GM21576 (cell line): ENCODE measurements around the gene TMEM184B.

Source experiments
- ATAC-seq: cut with Tn5 transposase; IDR thresholded peaks from one replicate; pipeline ENCODE4 v1.9.1; 2021; ENCODE audit warnings: mild to moderate bottlenecking, moderate library complexity; ENCODE audit not compliant: unreplicated experiment

The TMEM184B gene

DNA sequence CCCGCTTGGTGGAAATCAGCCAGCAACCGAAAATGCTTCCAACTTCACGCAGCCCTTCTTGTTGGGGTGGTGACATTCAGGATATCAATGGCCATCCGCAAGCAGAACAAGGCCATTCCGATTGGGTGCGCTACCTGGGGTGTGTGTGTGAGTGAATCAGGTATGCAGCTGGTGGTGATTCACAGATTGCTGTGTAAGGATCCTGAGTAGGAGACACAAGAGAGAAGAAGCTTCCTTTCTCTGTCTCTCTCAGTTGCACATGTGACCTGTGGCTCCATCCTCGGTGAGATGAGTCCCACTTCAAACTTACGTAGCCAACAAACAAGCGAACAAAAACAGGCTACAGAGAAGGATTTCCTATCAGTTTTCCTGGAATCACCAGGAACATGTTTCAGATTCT lies 9.6 kb upstream of the TMEM184B start:
- ATAC-seq, result no peak

DNA sequence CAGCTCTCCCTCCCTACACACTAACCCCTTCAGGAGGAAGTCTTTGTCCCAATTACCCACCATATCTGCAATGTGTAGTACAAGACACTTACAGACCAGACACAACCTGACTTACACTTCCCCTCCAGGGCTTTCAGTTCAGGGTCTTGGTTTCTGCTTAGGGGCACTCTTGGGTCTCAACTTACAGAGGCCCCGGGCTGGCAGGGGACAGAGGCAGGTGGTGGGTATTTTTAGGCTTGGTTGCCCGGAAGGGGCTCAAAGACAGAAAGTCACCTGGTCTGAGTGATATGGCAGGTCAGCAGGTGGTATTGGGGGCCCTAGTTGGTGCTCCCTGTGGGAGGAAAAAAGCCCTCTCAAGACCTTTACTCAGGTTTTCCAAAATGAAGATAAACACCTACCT lies 3.4 kb upstream of the TMEM184B start:
- ATAC-seq, result no peak

DNA sequence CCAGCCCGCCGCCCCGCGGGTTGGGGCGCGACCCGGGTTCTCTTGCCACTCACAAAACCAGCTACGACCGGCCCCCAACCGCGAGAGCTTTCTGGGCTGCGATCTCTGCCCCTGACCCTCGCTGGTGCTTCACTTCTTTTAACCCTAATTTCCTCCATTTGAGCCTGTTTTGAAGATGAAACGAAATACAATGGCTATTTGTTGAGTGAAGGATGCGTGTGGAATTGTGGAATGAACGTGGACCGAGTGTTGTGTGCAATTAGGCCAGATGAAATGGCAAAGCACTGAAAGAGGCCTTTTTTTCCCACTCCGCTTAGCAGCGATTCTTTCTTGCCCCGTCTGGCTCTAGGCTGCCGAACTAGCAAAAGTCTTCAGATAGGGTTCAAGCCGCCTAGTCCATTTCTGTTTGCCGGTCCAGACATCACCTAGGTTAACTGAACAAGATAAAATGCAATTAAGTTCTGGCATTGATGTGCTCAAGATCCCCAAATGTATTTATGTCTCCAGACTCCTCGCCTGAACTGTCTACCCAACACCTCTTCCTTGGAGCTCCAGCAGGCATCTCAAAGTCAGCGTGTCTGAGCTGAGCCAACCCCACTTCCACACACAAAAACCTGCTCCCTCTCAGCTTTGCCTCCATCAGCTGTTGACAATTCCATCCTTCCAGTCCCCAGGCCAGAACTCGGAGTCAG lies 471 bp upstream of the TMEM184B start:
- ATAC-seq, result no peak

DNA sequence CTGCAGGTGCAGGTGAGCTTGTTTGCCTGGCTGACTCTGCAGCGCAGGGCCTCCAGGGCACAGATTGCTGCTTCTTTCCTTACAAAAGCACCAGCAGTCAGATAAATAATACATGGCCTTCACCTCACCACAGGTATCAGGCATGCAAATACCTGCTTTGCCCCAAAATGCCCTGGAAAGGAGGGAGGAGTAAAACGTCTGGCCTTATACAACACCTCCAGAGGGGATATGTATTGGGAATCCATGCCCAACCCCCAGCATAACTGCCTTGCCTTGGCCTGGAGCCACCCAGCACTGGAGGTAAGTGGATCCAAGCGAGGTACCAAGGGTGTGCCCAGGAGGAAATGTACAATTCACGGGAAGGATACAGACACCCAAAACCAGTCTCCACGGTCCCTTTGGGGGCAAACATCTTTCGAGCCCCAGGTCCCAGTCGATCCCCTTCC lies 860 bp downstream of the TMEM184B start:
- ATAC-seq, result no peak

DNA sequence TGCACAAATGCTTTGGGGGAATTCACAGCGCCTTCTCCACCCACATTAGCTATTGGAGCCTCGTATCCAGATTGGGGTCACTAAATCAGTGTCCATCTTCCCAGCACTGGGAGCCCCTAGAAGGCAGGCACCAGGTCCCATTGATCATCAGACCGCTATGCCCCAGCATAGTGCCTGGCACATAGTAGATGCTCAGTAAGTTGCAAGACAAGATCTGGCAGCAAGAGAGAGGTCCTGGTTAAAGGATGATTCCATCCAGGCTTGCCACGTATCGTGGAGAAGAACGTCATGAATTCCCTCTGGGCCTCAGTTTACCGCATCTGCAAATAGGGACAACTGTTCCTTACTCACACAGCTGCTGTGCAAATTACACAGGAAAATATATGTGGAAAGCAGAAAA lies 1.7 kb downstream of the TMEM184B start:
- ATAC-seq, result no peak

DNA sequence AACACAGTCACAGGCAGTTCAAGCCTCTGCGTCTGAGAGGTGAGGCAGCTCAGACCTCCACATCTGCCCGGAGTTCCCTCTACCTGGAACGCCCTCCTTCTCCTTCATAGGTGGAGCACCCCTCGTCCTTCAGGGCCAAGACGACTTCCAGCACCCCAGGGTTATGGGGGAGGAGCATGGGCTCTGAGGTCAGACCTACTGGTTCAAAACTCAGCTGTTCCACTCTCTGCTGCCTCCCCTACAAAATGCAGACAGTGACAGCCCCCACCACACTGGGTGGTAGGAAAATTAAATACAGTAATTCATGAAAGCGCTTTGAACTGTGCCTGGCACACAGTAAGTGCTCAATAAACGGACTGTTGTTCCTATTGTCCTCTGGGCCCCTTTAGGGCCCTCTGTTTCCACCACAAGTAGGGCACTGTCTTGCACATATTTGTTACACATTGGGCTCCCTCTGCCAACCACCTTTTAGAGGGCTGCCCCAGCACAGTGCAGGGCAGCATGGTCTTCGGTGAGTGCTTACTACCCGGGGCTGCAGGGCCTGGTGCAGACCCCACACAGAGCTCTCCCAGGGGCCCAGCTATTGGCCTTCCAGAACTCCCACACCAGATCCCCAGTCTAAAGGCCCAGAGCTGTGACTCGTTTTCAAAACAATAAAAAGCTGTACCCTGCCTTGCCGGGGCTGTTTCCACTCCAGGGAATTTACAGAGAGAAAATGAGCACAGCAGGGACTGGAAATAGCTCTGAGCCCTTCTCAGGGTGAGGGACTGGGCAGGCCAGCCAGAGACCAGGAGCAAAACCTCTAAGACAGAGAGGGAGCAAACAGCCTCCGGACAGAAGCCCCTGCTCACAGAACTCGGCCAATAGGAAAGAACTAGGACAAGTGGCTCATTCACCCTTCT lies 2.5 kb downstream of the TMEM184B start:
- ATAC-seq, result no peak

DNA sequence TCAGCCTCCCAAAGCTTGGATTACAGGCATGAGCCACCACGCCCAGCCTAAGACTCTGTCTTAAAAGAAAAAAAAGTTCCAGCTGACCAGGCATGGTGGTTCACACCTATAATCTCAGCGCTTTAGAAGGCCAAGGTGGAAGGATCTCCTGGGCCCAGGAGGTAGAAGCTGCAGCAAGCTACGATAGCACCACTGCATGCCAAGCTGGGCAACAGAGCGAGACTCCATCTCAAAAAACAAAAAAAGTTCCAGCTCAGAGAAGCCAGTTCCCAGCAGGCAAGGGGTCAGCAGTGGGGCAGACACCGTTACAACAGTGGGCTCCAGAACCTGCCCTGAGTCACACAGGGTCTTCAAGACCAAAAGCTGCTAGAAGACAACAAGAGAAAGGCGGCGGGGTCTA lies 3.3 kb downstream of the TMEM184B start:
- no peak for ATAC-seq

DNA sequence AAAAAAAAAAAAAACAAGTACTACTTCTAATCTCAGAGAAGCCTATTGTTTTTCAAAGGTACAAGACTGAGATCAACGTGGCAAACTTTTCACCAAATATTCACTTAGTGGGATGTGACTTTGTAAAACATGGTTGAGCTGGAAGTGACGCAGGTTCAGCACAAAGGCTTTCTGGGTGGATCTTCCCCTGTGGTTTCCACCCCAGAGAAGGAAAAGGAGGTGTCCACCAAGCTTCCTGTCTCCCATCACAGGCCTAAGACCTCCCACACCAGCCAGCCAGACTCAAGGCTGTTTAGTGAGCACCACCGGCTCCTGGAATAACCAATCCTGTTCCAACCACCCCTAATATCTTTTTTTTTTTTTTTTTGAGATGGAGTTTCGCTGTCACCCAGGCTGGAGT lies 5.7 kb downstream of the TMEM184B start:
- ATAC-seq, result no peak

DNA sequence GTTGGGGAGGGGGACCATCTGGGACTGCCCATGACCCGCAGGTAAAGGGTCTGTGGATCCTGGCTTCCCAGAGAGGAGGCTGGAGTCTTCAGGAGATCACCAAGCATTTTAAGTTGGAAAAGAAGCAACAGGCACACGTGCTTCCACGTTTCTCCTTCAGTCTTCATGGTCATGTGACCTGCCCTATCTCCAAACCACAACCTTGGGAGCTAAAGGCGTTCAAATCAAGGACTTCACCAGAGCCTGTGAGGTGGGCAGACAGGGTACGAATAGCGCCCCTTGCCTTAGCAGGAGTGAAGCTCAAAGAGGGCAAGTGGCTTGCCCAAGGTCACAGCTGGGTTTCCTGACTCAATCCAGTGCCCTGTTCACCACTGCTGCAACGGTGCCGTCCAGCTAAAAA lies 6.7 kb downstream of the TMEM184B start:
- no peak for ATAC-seq

DNA sequence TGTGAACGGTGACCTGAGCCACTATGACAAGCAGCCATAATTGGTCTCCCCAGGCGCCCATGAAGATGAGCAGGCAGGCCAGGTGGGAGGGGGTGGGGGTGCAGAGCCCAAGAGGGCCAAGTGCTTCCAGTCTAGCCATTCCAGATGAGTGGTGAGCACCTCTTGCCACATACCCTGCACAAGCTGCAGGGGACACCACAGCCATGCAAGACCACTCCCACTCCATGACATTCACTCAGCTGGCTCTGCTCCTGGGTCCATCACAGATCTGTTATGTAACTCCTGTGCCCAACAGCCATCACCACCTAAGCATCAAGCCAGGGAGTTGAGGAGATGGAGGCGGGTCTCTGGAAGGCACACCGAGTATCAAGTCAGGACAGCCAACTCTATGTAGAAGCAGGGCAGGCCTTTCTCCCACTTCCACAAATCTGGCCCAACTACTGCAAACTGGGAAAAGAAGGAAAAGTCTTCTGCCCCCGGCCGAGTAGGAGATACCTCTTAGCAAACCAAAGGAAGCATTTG lies 8.4 kb downstream of the TMEM184B start:
- no peak for ATAC-seq

DNA sequence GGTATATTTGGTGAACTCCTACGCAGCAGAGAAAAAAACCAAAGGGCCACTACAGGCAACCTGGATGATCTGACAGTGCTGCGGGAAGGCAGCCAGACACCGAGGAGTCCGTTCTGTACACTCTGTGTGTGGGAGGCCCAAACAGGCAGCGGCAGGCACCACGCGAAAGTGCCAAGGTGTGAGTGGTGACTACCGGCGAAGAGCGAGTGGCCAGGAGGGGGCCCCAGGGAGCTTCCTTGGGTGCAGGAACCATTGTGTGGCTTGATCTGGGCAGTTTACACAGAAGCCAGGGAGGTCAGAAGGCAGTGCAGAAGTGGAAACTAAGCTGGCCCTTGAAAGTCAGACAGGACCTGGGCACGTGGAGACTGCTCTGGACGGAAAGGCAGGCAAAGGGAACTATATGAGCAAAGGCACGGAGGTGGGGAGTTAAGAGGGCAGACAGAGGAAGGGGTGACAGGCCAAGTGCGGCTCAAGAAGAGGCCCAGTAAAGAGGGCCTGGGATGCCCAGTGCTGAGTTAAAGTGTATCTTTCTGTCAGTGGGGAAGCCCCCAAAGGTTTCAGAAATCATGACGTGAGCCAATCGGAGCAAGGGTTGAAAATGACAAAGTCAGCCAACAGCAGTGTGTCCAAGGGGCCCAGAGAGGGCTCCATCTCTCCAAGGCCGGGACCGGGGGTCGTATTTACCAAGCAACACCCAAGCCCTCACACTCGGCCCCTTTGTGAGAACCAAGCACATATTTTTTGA lies 10.6 kb downstream of the TMEM184B start:
- no peak for ATAC-seq

DNA sequence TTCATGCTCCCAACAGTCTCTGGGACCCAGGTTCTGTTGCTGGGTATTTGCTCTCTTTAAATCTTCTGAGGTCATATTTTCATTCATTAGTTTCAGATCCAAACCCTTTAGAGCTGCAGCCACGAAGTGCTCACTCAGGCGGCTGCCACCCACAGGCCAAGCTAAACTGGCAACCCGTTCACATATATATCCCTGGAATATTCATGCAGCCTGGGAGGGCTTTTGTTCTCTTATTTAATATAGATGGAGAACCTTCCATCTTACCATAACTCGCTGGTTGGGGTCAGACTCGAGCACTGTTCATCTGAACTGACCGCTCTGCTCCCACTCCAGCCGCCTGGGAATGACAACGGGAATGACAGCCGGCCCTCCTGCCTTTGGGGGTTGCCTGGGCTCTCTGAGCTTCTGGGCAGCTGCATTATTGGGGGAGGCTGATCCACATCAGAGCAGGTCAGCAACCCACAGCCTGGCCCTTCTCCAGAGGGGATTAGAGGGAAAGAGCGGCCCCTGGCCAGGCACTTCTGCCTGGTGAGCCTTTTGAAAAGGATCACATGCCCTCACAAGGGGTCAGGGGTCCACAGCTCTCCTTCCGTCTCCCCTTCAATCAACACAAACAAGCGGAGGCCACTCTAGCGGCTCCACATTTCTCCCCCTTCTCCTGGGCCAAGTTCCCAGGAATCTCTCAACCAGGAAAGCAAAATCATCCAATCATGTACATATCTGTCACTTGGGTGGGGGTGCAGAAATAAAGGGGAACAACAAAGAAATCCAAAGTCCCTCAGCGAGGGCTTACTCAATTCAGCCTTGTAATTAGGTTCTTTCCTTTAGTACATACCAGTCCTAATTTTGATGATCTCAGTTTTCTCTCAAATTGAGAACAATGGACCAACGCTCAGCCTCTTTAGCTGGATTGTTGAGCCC lies 11.8 kb downstream of the TMEM184B start:
- ATAC-seq, result peak; percentile 22

DNA sequence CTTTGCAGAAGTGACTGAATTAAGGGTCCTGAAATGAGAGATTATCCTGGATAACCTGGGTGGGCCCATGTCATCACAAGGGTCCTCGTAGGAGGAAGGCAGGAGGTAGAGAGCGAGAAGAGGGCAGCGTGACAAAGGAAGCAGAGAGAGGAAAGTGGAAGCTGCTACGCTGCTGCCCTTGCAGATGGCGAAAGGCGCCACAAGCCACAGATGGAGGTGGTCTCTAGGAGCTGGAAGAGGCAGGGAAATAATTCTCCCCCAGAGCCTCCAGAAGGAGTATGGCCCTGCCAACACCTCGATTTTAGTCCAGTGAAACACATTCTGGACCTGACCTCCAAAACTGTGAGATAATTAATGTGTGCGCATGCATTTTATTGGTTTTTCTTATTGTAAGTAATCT lies 13.4 kb downstream of the TMEM184B start:
- ATAC-seq, result no peak

DNA sequence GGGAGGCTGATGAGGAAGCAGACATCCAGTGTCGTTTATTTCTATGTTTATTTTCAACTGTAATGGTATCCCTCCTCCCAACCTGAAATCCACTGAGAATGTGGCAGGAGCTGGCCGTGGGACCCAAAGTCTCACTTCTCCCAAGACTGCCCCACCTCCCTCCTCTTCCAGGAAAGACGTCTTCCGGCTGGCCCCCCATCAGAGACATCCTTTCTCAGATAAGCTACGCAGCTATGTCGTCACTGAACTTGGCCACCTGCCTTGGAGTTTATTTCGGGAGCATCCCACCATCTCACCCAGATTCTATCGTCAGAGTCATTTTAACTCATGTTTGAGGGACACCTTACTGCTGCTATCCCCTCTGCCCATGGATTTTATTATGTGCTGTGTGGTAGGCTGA lies 13.9 kb downstream of the TMEM184B start:
- ATAC-seq, result no peak

DNA sequence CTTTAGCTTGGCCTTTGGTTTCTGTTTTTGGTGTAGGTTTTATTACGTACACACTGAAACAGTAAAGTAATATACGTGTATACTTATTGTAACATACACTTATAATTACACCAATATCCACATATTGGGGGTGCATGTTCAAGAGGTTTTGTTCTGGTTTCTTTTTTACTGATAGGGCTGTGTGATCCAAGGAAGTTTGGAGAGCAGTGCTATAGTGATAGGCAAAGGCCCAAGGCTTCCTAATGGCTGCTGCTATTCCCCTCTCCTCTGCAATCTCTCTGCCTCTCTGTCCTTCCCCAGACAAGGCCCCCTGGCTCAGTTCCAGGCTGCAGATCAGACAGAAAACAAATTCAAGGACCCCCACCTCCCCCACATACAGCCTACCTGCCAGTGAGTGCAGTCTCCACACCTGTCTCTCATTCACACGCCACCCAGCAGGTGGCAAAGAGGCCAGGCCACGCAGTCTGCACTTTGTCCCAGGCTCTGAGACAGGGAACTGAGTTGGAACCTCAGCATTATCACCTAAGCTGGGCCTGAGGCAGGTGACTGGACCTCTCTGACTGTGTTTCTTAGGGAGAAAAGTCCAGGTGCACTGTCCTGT lies 15.1 kb downstream of the TMEM184B start:
- ATAC-seq, result no peak

DNA sequence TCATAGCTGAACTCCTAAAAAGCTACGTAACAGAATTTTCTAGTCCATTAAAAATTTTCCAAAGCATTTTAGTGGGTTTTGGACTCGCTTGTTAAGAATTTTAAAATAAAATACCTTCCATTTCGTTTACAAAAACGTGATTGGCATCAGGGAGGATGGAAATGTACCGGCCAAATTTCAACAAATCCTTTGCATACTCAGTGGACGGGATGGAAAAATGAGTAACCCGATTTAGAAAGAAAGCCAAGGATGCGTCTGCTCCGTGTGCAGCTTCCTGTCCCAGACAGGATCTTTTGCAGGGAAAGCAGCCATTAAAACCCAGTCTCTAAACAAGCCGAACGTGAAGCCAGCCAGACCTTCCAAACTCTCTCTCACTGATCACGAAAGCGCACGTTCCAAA lies 15.6 kb downstream of the TMEM184B start:
- ATAC-seq, result no peak

DNA sequence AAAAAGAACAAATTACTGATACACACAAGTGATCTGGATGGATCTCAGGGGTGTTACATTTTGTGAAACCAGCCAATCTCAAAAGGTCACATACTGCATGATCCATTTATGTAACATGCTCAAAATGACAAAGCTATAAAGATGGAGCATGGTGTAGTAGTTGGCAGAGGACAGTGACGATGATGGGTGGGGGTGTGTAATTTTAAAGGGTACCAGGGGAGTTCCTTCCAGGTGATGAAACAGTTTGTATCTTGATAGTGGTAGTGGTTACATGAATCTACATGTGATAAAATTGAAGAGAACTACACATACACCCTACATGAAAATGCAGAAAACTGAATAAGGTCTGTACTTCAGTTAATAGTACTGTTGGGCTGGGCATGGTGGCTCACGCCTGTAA lies 17.1 kb downstream of the TMEM184B start:
- no peak for ATAC-seq

DNA sequence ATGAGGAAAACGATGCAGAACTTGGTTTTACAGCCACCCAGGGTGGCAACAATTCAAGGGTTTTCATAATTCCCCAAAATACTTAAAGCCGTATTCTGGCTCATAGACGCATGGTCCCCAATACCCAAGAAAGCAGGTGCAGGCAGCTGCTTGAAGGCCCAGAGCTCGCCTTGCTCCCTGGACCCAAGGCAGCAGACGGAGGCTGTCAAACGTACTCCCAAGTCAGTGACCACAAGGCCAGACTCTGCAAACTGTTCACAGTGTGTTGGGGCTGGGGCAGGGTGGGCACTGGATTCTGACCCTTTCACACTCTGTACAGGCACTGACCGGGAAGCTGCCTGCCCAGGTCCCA lies 21.5 kb downstream of the TMEM184B start:
- no peak for ATAC-seq

DNA sequence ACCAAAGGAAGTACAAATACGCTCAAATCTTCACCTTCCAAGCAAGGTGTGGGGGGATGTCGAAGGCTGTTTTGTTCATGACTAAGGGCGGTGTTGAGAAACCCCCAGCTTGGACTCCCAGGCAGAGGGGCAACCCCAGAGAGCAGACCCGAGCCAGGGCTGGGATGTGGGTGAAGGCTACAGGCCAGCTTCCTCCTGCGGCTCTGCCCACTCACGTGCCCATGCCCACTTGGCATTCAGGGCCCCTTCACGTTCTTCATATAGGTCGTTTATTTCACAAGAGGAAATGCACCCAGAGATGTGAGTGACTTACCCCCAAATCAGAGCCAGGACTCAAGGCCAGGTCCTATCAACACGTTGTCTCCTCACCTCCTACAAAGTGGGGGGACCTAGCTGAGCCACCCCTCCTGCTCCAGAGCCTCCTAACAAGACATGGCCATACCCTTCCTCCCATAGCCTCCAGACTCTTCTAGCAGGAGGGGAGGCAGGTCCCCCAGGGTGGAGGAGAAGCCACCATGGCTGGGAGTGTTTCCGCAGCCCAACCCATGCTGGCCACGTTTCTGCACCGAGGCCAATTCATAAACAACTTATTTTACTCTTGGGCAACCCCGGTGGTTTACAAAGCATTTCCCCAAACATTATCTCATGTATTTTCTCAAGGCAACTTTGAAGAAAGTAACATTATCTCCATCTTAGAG lies 22.0 kb downstream of the TMEM184B start:
- ATAC-seq, result no peak
